IMR-90 (cell line): Measurements from ENCODE around the gene EPHA6. TPM values are rescaled to one million over a fixed set of nuclear protein-coding genes. Genes with fewer than 3 reads are reported as not detected.

Experiments
- ATAC-seq: fragments of 200-7000 bp; cut with Tn5 transposase; 2 replicates; pipeline ENCODE4 v1.9.1; 2020; ENCODE audit warnings: low read depth, mild to moderate bottlenecking, moderate library complexity
- BruUV-seq: library from RNA; stranded (reverse); fragments of 400-500 nt; replicated peaks from 2 replicates; lab custom pipeline; 2021; lab: Mats Ljungman, UMichigan
- CTCF ChIA-PET: fragments of 300-600 bp; formaldehyde crosslinking; extraction: SDS; loops from one replicate; lab custom pipeline; 2021; ENCODE audit warnings: antibody characterized with exemption; lab: Yijun Ruan, JAX
- POLR2A ChIA-PET: fragments of 300-600 bp; sonication (Branson Sonifier 250); formaldehyde crosslinking; loops from one replicate; lab custom pipeline; 2022; ENCODE audit warnings: antibody characterized with exemption; ENCODE audit not compliant: unreplicated experiment; lab: Charles Lee
- DNase-seq: peaks from one replicate; pipeline ENCODE4 v3.0.0; 2013
- H2AFZ ChIP-seq: replicated peaks from 2 replicates; pipeline ENCODE3; 2013; ENCODE audit warnings: low read length, mild to moderate bottlenecking; ENCODE audit not compliant: poor library complexity
- H2AK5ac ChIP-seq: 2 replicates; pipeline ENCODE4 v1.6.1; 2013; ENCODE audit warnings: low read depth, low read length, inconsistent platforms
- H2AK9ac ChIP-seq: replicated peaks from 2 replicates; pipeline ENCODE3; 2013; ENCODE audit warnings: mild to moderate bottlenecking, low read depth, low read length, moderate library complexity; ENCODE audit not compliant: poor library complexity
- H2BK120ac ChIP-seq: 2 replicates; pipeline ENCODE4 v1.6.1; 2013; ENCODE audit warnings: low read depth, low read length, inconsistent platforms
- H2BK15ac ChIP-seq: 3 replicates; pipeline ENCODE4 v1.6.1; 2013; ENCODE audit warnings: low read depth, low read length, inconsistent platforms
- H2BK20ac ChIP-seq: 2 replicates; pipeline ENCODE4 v1.6.1; 2013; ENCODE audit warnings: low read depth, mild to moderate bottlenecking, inconsistent platforms, low read length, moderate library complexity
- H2BK5ac ChIP-seq: 2 replicates; pipeline ENCODE4 v1.6.1; 2013; ENCODE audit warnings: mild to moderate bottlenecking, low read depth, low read length, inconsistent platforms; ENCODE audit not compliant: poor library complexity, severe bottlenecking
- H3K14ac ChIP-seq: replicated peaks from 2 replicates; pipeline ENCODE4 v1.6.1; 2013; ENCODE audit warnings: low read depth, low read length, inconsistent platforms
- H3K18ac ChIP-seq: 2 replicates; pipeline ENCODE4 v1.6.1; 2013; ENCODE audit warnings: low read depth, low read length, control low read depth
- H3K23ac ChIP-seq: 2 replicates; pipeline ENCODE4 v1.6.1; 2013; ENCODE audit warnings: low read depth, low read length, inconsistent platforms
- H3K27ac ChIP-seq: 2 replicates; pipeline ENCODE4 v1.5.1; 2013; ENCODE audit warnings: mild to moderate bottlenecking, control low read depth, low read length; ENCODE audit not compliant: insufficient read depth
- H3K27me3 ChIP-seq: 2 replicates; pipeline ENCODE4 v1.6.1; 2013; ENCODE audit warnings: low read length; ENCODE audit not compliant: control insufficient read depth, insufficient read depth
- H3K36me3 ChIP-seq: 2 replicates; pipeline ENCODE4 v1.6.1; 2013; ENCODE audit warnings: low read length, mixed read lengths; ENCODE audit not compliant: control insufficient read depth, insufficient read depth
- H3K4ac ChIP-seq: 2 replicates; pipeline ENCODE4 v1.6.1; 2013; ENCODE audit warnings: low read depth, low read length, inconsistent platforms
- H3K4me1 ChIP-seq: 2 replicates; pipeline ENCODE4 v1.6.1; 2013; ENCODE audit warnings: low read length, mixed read lengths; ENCODE audit not compliant: control insufficient read depth, insufficient read depth
- H3K4me2 ChIP-seq: 2 replicates; pipeline ENCODE4 v1.6.1; 2013; ENCODE audit warnings: low read depth, mild to moderate bottlenecking, control low read depth, low read length, moderate library complexity
- H3K4me3 ChIP-seq: 2 replicates; pipeline ENCODE4 v1.5.1; 2013; ENCODE audit warnings: low read depth, mild to moderate bottlenecking, control low read depth, low read length, moderate library complexity; ENCODE audit not compliant: insufficient read depth
- H3K56ac ChIP-seq: 2 replicates; pipeline ENCODE4 v1.6.1; 2013; ENCODE audit warnings: low read length, inconsistent platforms; ENCODE audit not compliant: insufficient read depth; ENCODE audit errors: extremely low read depth
- H3K79me1 ChIP-seq, 2 experiments: 2 replicates each; pipeline ENCODE4 v1.6.1; 2013; ENCODE audit warnings: low read length in 2 of 2, inconsistent platforms in 1 of 2, low read depth in 1 of 2
- H3K9ac ChIP-seq: 2 replicates; pipeline ENCODE4 v1.6.1; 2013; ENCODE audit warnings: low read depth, low read length, control low read depth
- H3K9me1 ChIP-seq: 2 replicates; pipeline ENCODE4 v1.6.1; 2013; ENCODE audit warnings: low read length, inconsistent platforms; ENCODE audit not compliant: insufficient read depth
- H3K9me3 ChIP-seq: 2 replicates; pipeline ENCODE4 v1.6.1; 2013; ENCODE audit warnings: low read length; ENCODE audit not compliant: control insufficient read depth, insufficient read depth
- H4K20me1 ChIP-seq: 2 replicates; pipeline ENCODE4 v1.6.1; 2013; ENCODE audit warnings: low read length, inconsistent platforms; ENCODE audit not compliant: insufficient read depth
- H4K5ac ChIP-seq: 2 replicates; pipeline ENCODE4 v1.6.1; 2013; ENCODE audit warnings: mild to moderate bottlenecking, low read depth, low read length, control low read depth
- H4K8ac ChIP-seq, 2 experiments: 2 replicates each; pipeline ENCODE4 v1.6.1; 2013; ENCODE audit warnings: low read depth in 2 of 2, low read length in 2 of 2, control low read depth in 1 of 2, inconsistent platforms in 1 of 2
- H4K91ac ChIP-seq: 2 replicates; pipeline ENCODE4 v1.6.1; 2013; ENCODE audit warnings: low read depth, low read length, inconsistent platforms; ENCODE audit not compliant: insufficient read depth
- BHLHE40 ChIP-seq: fragments of 150-350 bp; IDR thresholded peaks from 2 replicates; pipeline ENCODE4 v1.6.1; 2016; ENCODE audit warnings: mild to moderate bottlenecking, low read depth, low read length
- CEBPB ChIP-seq: IDR thresholded peaks from 2 replicates; pipeline ENCODE4 v1.6.1; 2012; ENCODE audit warnings: low read depth, low read length, improper control_type of control experiment
- CHD1 ChIP-seq: IDR thresholded peaks from 2 replicates; pipeline ENCODE4 v1.6.1; 2012; ENCODE audit warnings: low read depth, low read length, improper control_type of control experiment
- FOS ChIP-seq: fragments of 150-350 bp; IDR thresholded peaks from 2 replicates; pipeline ENCODE4 v1.6.1; 2016; ENCODE audit warnings: low read depth, low read length
- MAFK ChIP-seq: IDR thresholded peaks from 2 replicates; pipeline ENCODE4 v1.6.1; 2012; ENCODE audit warnings: low read depth, low read length, improper control_type of control experiment
- MAZ ChIP-seq: IDR thresholded peaks from 2 replicates; pipeline ENCODE4 v1.6.1; 2012; ENCODE audit warnings: low read depth, mild to moderate bottlenecking, low read length, improper control_type of control experiment, moderate library complexity, borderline replicate concordance
- MXI1 ChIP-seq: IDR thresholded peaks from 2 replicates; pipeline ENCODE4 v1.6.1; 2012; ENCODE audit warnings: low read depth, mild to moderate bottlenecking, low read length, moderate library complexity, borderline replicate concordance
- NFE2L2 ChIP-seq: fragments of 150-350 bp; IDR thresholded peaks from 2 replicates; pipeline ENCODE4 v1.6.1; 2016; ENCODE audit warnings: low read depth, mild to moderate bottlenecking, low read length
- POLR2A ChIP-seq: IDR thresholded peaks from 2 replicates; pipeline ENCODE4 v1.6.1; 2012; ENCODE audit warnings: mild to moderate bottlenecking, low read depth, low read length
- RAD21 ChIP-seq: IDR thresholded peaks from 2 replicates; pipeline ENCODE4 v1.6.1; 2012; ENCODE audit warnings: low read length, improper control_type of control experiment
- RCOR1 ChIP-seq: IDR thresholded peaks from 2 replicates; pipeline ENCODE4 v1.6.1; 2012; ENCODE audit warnings: mild to moderate bottlenecking, low read length, improper control_type of control experiment; ENCODE audit not compliant: insufficient replicate concordance
- RFX5 ChIP-seq: IDR thresholded peaks from 2 replicates; pipeline ENCODE4 v1.8.0; 2012; ENCODE audit warnings: low read depth, mild to moderate bottlenecking, low read length, moderate library complexity
- SMC3 ChIP-seq: fragments of 150-350 bp; IDR thresholded peaks from 2 replicates; pipeline ENCODE4 v1.6.1; 2016; ENCODE audit warnings: low read depth, mild to moderate bottlenecking, antibody characterized with exemption, low read length, moderate library complexity
- WGBS, 2 experiments: methylation state at CpG; one replicate each; pipeline versions ENCODE4 v1.1.5 to v1.1.7; 2013; ENCODE audit warnings: missing lambda C conversion rate in 2 of 2; ENCODE audit not compliant: insufficient read length in 1 of 2; ENCODE audit errors: extremely low coverage in 2 of 2; 5-methylcytosine and 5-hydroxymethylcytosine counted together
- dilution Hi-C: fragments of 300-500 bp; cut with HindIII; formaldehyde crosslinking; loops from one replicate; pipeline ENCODE4 v1.14.3; 2018; ENCODE audit warnings: low sequenced_read_pairs; ENCODE audit not compliant: unreplicated experiment
- in situ Hi-C: fragments of 300-500 bp; cut with MboI; formaldehyde crosslinking; loops from 3 replicates; pipeline ENCODE4 v1.14.3; 2019; ENCODE audit warnings: low sequenced_read_pairs, inconsistent platforms, mixed read lengths
- intact Hi-C: fragments of 100-400 bp; cut with micrococcal nuclease; formaldehyde crosslinking; loops from 2 replicates; pipeline ENCODE4 v1.10.0; 2022
- polyA plus RNA-seq, 3 experiments: library from polyadenylated mRNA; depleted of rRNA; stranded (reverse); fragments of >200 nt; gene quantifications; 2 replicates each; pipeline ENCODE4 v1.2.3, GENCODE V29; 2012; ENCODE audit warnings: low replicate concordance in 1 of 3
- total RNA-seq: library from RNA; depleted of rRNA; stranded (reverse); fragments of >200 nt; gene quantifications from 2 replicates; pipeline ENCODE4 v1.2.3, GENCODE V29; 2012
- TF ChIP-seq, protein P1 (sequence below): fragments of 150-350 bp; IDR thresholded peaks from 2 replicates; pipeline ENCODE4 v1.6.1; 2016; ENCODE audit warnings: low read depth, mild to moderate bottlenecking, low read length, moderate library complexity, borderline replicate concordance
- TF ChIP-seq, protein P2 (sequence below): fragments of 150-350 bp; IDR thresholded peaks from 2 replicates; pipeline ENCODE4 v1.6.1; 2017; ENCODE audit warnings: mild to moderate bottlenecking, antibody characterized with exemption, low read length, low read depth
- TF ChIP-seq, protein P3 (sequence below): conservative IDR thresholded peaks from 2 replicates; pipeline ENCODE4 v1.5.1; 2012; ENCODE audit warnings: mild to moderate bottlenecking, low read depth, low read length, improper control_type of control experiment

Gene EPHA6
- total and polyA plus RNA-seq, 2 of the 4 experiments (the other 2 are of a cell fraction): not detected

DNA sequence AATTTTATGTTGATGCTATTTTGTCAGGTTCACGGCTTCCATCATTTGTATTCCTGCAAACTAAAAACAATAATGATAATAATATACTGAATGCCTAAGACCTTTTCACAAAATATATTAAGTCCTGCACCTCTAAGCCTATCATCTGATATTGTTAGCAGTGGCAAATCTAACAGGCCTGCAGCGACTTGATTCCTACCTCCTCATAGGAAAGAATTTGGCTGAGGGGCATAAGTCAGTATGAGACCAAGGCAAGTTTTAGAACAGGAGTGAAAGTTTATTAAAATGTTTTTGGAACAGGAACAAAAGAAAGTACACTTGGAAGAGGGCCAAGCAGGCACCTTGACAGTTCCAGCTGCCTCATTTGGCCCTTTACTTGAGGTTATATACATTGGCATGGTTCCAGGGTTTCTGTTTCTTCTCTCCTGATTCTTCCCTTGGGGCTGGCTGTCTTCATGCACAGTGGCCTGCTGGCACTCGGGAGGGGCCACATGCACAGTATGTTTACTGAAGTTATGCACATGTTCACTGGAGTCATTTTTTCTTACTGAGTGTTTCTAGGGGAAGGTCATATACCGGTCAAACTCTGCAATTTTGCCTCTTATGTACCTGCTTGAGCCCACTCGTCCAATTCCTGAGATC, 418.1 kb downstream of the EPHA6 start:
- dilution Hi-C loops: no loop called here
- no peak overlapping the region for H2BK5ac ChIP-seq
- H2BK15ac ChIP-seq: no peak overlapping the region
- no peaks in the 10 kb centered on the region for H3K4me1 ChIP-seq
- H3K18ac ChIP-seq: no peak overlapping the region
- H3K14ac ChIP-seq: no peak overlapping the region
- ATAC-seq (no peak), DNase-seq (no peak)
- no peak overlapping the region for H3K23ac ChIP-seq
- TF ChIP-seq RCOR1 (no peak), BHLHE40 (no peak), RFX5 (no peak), POLR2A (no peak), FOS (no peak), RAD21 (no peak), MXI1 (no peak), CEBPB (no peak), MAFK (no peak), CHD1 (no peak), MAZ (no peak), SMC3 (no peak), NFE2L2 (no peak)
- TF ChIP-seq, protein P1, sequence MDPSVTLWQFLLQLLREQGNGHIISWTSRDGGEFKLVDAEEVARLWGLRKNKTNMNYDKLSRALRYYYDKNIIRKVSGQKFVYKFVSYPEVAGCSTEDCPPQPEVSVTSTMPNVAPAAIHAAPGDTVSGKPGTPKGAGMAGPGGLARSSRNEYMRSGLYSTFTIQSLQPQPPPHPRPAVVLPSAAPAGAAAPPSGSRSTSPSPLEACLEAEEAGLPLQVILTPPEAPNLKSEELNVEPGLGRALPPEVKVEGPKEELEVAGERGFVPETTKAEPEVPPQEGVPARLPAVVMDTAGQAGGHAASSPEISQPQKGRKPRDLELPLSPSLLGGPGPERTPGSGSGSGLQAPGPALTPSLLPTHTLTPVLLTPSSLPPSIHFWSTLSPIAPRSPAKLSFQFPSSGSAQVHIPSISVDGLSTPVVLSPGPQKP: no peak
- TF ChIP-seq, protein P2, sequence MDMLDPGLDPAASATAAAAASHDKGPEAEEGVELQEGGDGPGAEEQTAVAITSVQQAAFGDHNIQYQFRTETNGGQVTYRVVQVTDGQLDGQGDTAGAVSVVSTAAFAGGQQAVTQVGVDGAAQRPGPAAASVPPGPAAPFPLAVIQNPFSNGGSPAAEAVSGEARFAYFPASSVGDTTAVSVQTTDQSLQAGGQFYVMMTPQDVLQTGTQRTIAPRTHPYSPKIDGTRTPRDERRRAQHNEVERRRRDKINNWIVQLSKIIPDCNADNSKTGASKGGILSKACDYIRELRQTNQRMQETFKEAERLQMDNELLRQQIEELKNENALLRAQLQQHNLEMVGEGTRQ: no peak
- TF ChIP-seq, protein P3, sequence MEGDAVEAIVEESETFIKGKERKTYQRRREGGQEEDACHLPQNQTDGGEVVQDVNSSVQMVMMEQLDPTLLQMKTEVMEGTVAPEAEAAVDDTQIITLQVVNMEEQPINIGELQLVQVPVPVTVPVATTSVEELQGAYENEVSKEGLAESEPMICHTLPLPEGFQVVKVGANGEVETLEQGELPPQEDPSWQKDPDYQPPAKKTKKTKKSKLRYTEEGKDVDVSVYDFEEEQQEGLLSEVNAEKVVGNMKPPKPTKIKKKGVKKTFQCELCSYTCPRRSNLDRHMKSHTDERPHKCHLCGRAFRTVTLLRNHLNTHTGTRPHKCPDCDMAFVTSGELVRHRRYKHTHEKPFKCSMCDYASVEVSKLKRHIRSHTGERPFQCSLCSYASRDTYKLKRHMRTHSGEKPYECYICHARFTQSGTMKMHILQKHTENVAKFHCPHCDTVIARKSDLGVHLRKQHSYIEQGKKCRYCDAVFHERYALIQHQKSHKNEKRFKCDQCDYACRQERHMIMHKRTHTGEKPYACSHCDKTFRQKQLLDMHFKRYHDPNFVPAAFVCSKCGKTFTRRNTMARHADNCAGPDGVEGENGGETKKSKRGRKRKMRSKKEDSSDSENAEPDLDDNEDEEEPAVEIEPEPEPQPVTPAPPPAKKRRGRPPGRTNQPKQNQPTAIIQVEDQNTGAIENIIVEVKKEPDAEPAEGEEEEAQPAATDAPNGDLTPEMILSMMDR: no peak
- H4K20me1 ChIP-seq: no peaks in the 10 kb centered on the region
- H3K4me3 ChIP-seq: no peak overlapping the region
- H3K9ac ChIP-seq: no peak overlapping the region
- no peak overlapping the region for H3K4me2 ChIP-seq
- intact Hi-C loops: no loop called here
- WGBS, 2 experiments: no CpG with 5 or more reads among the region's 5 CpGs
- H3K56ac ChIP-seq: no peak overlapping the region
- H3K36me3 ChIP-seq: no peaks in the 10 kb centered on the region
- no peak overlapping the region for H2BK120ac ChIP-seq
- H4K91ac ChIP-seq: no peak overlapping the region
- no peak overlapping the region for H3K4ac ChIP-seq
- no peak overlapping the region for H4K5ac ChIP-seq
- POLR2A ChIA-PET: no interaction called here
- H2AFZ ChIP-seq: no peak overlapping the region
- H2AK5ac ChIP-seq: no peak overlapping the region
- in situ Hi-C loops: no loop called here
- no peak overlapping the region for H2AK9ac ChIP-seq
- H4K8ac ChIP-seq: no peak overlapping the region
- no peaks in the 10 kb centered on the region for H3K9me1 ChIP-seq
- H3K27me3 ChIP-seq: no peaks in the 10 kb centered on the region
- CTCF ChIA-PET: no interaction called here
- H3K27ac ChIP-seq: no peak overlapping the region
- H2BK20ac ChIP-seq: no peak overlapping the region
- H3K9me3 ChIP-seq: peaks cover 9% of the 10 kb centered on the region
- H3K79me1 ChIP-seq: no peaks in the 10 kb centered on the region
- no TSS peak for BruUV-seq
